ENCODE results near the gene PGAP1.

GRCh38 chr2:196801674-196802261, 124.7 kb downstream of the PGAP1 start:
- TF ChIP-seq CTCF (IDR thresholded peaks at IDR 0.05) (no peak), POLR2A (IDR thresholded peaks at IDR 0.05) (no peak)
